B cell (primary cell): Measurements from ENCODE around the gene TNFRSF25.

Source experiments
- CTCF ChIP-seq: fragments of 200-600 bp; IDR thresholded peaks from one replicate; pipeline ENCODE4 v1.8.0; 2022; ENCODE audit warnings: antibody characterized with exemption, mild to moderate bottlenecking
- EZH2 ChIP-seq: IDR thresholded peaks from 2 replicates; pipeline ENCODE4 v1.6.1; 2012; ENCODE audit warnings: borderline replicate concordance, low read depth, mild to moderate bottlenecking, moderate library complexity, low read length; ENCODE audit not compliant: insufficient read depth, poor library complexity, severe bottlenecking

- TF ChIP-seq CTCF (no peak), EZH2 (no peak)
Measured at GRCh38 chr1:6471086-6471969, 5.4 kb upstream of the TNFRSF25 start.
